Measurements from ENCODE around the gene KDR.

The KDR gene

DNA sequence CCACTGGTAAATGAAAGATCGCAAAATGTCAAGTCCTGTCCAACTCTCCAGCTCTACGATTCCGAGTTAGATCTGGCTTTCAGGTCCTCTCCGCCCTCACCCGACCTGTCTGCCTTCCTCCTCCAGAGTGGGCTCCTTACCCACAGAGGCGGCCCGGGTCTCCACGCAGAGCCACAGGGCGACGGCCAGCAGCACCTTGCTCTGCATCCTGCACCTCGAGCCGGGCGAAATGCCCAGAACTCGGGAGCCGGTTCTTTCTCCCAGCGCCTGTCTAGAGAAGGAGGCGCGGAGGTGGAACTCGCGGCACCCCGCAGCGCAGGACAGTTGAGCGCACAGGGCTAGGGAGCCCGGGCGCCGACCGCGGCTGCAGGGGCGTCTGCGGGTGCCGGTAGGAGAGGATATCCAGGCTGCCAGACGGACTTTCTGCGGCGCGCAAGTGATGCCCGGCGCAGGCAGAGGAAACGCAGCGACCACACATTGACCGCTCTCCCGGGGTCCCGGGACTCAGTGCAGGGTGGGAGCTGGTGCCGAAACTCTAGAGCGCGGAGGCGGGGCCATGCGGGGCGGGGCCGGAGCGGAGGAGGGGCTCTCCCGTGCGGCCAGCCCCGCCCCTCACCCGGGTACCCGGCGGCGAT, at the start of gene KDR:
TSS of gene KDR (minus strand) at position 509 of the 635 bp plus-strand sequence. CDS start at position 207, 302 bp downstream.
- no peak for DNase-seq

- no peak for DNase-seq
Observed at GRCh38 chr4:55173580-55173979, 48.2 kb upstream of the KDR start.

DNA sequence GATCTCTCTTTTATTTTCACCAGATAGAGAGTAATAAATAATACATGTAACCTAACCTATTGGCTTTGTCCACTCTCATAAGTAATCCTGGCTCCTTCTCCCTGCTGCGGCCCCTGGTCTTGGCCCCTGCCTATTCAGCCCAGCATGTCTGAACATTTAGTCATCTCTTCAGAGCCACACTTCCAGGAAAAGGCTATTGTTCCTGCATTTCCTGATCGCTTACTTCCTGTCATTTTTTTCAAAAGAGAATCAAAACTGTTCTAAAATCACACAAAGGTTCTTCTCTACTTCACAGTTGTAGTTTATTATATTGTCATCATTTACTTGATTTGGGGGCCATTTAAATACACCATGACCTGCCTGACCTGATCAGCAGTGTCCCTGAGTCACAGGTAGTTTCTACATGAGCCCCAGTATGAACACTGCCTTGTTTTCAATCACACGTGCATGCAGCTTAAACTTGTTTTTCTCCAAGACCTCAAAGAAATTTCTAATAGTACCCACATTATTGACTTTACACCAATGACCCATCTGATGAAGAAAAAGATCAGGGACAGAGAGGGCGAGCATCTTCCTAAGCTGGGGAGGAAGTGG, 47.4 kb upstream of the KDR start:
- DNase-seq, result no peak

- no peak for DNase-seq
Observed at GRCh38 chr4:55170462-55170861, 45.1 kb upstream of the KDR start.

DNA sequence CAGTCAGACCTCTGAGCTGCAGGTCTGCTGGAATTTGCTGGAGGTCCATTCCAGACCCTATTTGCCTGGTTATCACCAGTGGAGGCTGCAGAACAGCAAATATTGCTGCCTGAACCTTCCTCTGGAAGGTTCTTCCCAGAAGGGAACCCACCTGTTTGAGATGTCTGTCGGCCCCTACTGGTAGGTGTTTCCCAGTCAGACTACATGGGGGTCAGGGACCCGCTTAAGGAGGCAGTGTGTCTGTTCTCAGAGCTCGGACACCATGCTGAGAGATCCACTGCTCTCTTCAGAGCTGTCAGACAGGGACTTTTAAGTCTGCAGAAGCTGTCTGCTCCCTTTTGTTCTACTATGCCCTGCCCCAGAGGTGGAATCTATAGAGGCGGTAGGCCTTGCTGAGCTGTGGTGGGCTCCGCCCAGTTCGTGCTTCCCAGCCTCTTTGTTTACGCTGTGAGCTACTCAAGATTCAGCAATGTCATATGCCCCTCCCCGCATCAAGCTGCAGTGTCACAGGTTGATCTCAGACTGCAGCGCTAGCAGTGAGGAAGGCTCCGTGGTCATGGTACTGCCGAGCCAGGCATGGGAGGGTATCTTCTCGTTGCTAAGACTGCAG, 44.1 kb upstream of the KDR start:
- no peak for DNase-seq

GRCh38 chr4:55162396-55162795, 37.0 kb upstream of the KDR start:
- no peak for DNase-seq

DNA sequence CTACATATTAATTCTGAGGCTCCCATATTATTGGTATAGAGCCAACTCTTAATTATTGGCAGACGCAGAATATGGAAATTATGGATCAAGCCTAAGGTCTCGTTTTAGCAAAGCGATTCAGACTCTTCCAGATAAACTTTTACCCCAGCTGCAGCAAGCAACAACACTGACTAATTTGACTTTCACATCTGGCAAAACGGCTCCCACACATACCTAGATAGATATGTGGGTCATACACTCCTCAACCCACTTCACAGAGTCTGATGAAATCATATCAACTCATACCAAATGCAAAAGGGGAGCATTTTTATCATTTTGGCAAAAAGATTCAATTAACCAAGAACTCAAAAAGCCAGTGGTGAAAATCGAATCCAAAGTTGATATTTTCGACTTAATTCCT, 36.3 kb upstream of the KDR start:
- DNase-seq, result no peak

DNA sequence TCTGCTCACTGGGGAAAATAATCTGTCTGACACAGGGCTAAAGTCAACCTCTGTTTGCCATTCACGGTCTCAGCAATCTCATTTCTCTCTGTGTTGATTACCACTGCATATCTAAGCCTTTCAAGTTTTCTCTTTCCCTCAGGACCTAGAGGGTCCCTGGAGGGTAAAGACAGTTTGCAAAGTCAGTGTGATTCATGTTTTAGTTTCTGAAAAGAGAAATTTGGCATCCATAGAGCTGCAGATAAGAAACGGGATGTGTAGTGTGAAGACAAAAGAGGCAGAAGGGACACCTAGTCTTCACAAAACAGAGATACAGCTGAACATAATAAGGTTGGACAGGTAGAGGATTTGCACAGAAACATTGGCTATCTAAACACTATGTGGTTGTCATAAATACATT, 34.5 kb upstream of the KDR start:
- no peak for DNase-seq

DNA sequence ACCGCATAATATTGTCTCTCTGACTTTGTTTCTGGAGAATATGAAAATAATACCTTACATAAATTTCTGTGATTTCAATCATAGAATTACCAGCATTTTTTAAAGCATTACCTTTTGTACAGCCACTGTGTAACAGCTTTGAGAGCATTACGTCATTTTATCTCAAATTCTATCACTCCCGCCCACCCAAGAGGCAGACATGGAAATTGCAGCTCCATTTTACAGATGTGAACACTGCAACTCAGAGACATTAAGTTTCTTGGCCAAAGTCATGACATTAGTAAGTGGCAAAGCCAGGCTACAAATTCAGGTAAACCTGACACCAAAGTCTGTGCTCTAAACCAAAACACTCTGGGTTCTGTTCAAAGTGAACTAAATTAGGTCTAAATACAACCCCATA, 33.6 kb upstream of the KDR start:
- peak; percentile 2 for DNase-seq

- DNase-seq, result no peak
Observed at GRCh38 chr4:55157559-55158277, 32.3 kb upstream of the KDR start.

DNA sequence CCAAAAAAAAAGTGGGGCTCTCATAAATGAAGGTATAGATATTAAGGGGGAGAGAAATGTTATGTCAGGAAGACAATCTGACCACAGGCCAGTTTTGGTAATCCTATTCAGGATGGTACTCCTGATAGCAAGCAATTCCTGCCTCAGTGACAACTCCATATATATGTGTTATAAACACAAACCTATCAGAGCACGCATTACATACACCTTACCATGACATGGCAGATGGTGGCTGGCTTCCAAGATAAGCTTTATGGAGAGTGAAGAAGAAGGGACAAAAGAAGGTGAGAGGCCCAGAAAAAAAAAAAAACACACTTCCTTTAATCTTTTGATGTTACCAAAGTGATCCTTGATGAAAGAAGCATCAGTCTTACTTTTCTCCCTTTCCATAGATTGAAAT, 29.5 kb upstream of the KDR start:
- DNase-seq, result no peak

DNA sequence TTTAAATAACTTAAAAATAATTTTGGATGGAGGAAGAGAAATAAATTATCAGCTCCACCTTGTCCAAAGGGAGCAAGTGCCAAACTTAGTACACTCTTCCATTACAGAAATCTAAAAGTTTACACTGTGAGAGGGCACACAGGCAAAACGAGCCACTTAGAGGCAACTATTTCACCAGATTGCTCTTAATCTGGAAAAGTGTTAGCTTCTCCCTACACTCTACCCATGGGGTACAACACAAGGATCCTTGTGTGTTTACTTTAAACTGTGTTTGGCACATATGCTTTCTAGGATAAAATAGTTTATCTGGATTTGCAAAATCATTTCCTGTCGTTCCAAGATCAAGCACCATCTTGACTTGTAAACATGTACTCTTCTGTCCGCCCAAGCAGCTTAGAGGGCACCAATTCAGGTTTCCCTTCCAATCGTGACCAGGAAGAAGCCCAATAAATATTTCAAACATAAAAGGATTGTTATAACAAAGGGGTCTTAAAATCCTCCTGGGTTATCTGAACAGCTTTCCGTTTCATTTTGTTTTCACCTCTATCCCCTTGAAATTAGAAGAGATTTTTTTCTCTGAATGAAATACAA, 29.0 kb upstream of the KDR start:
- DNase-seq, result no peak

- no peak for DNase-seq
Observed at GRCh38 chr4:55143858-55144257, 18.5 kb upstream of the KDR start.

- no peak for DNase-seq
Observed at GRCh38 chr4:55138367-55138766, 13.0 kb upstream of the KDR start.

GRCh38 chr4:55136634-55137033, 11.2 kb upstream of the KDR start:
- no peak for DNase-seq

DNA sequence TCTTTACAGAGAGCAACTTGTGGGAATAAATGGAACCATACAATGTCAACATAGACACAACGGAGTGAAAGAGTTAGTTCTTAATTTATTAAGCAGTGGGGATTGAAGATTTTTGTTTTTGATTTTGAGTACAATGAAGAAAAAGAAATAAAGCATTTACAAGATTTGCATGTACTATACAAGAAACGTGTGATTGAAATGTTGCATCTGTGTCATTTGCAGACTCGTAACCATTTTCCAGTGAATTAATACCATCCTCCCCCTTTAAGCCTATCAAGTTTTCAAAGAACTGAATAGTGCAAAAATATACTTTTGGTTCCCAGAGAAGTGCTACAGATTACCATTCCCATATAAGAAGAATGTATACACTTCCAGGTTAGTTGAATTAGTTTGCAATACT, 8.6 kb upstream of the KDR start:
- DNase-seq, result no peak

DNA sequence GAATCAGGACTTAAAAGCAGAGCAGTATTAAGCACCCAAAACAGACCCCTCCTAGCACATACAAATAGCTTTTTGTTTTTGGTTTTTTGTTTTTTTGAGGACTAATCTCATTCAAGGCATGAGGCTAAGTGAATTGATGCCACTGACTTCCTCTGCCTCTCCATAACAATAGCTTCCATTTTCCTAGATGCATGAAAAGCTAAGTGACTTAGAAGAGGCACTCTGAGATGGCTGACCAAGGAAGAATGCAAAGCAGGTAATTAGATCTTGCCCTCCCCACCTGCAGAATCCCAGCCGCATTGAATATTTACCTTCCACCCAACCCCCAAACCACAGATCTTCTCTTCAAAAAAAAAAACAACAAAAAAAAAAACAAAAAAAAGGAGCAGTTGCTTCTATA, 7.4 kb upstream of the KDR start:
- no peak for DNase-seq

DNA sequence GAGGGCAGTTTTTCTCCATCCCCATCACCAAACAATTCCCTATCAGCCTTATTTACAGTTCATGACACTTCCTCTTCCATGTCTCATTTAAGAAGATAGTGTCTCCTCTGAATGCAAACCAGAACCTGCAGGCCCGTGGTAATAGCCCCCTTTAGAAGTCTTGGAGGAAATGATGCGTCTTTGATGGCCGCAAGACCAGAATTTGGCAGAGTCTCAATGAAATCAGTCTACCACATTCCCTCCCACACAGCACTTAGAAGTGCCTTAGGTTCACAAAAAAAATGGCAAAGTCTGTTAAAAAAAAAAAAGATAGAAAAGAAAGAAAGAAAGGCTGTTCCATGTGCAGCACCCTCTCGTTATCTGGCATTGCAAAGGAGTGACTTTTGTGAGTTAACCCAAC, 2.1 kb upstream of the KDR start:
- DNase-seq, result no peak

DNA sequence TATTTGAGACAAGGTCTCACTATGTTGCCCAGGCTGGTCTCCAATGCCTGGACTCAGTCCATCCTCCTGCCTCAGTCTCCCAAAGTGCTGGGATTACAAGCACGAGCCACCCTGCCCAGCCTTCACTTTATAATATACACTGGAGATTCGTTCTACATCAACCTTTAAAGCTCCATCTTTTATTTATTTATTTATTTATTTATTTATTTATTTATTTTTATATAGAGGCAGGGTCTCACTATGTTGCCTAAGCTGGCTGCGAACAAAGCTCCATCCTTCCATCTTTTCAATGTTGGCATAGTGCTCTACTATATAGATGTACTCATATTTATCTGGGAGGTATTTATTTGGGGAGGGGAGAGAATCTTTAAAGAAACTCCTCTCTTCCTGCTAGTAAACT, 1.7 kb upstream of the KDR start:
- no peak for DNase-seq

DNA sequence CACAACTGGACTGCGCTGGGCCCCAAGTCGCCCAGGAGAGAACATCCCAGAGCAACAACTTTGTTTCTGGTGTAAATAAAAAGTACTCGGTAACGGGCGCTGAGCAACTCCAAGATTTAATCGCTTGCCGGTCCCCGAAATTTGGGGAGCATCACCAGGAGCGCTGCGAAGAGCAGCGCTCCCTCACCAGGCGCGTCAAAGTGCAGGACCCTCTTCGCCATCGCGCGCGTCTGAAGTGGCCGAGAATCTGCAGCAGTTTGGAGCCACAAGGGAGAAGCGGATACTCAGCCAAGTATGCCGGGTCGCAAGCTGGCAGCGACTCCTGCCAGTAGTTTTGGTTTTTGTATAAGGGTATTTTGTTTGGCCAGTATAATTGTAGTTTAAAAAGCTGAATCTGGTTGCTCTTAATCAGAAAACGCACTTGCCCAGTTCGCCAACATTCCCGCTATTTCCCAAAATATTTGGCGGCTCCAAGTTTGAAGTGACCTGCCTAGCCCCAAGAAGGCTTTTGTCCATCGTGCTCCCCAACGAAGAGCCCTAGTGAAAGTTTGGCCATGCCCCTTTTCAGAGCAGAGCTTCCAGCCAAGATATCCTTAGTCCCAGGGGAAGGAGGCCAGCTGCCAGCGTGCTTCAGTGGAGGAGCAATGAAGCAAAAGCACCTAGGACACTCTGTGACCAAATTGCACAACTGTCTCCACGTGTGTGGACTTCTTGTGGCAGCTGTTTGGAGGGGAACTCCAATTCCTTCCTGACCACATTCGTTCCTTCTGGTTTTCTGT, 557 bp upstream of the KDR start:
- no peak for DNase-seq

GRCh38 chr4:55124322-55125076, 896 bp downstream of the KDR start:
- no peak for DNase-seq

- DNase-seq, result no peak
Observed at GRCh38 chr4:55123791-55124190, 1.6 kb downstream of the KDR start.

Measured in activated CD4-positive, alpha-beta T cell treated with anti-CD3 and anti-CD28 coated beads, Interleukin-2, Interleukin-6, amounts not matched to agents 100 ng/mL and 50 ng/mL, durations not matched to agents 16 hours and 8 hours (primary cell).